ENCODE results near the gene IRF4. TPM values are rescaled to one million over a fixed set of nuclear protein-coding genes. Genes with fewer than 3 reads are reported as not detected.

IRF4 gene
- total and polyA plus RNA-seq, 2 experiments from 2014 or later: 1.3 to 1.9 TPM

DNA sequence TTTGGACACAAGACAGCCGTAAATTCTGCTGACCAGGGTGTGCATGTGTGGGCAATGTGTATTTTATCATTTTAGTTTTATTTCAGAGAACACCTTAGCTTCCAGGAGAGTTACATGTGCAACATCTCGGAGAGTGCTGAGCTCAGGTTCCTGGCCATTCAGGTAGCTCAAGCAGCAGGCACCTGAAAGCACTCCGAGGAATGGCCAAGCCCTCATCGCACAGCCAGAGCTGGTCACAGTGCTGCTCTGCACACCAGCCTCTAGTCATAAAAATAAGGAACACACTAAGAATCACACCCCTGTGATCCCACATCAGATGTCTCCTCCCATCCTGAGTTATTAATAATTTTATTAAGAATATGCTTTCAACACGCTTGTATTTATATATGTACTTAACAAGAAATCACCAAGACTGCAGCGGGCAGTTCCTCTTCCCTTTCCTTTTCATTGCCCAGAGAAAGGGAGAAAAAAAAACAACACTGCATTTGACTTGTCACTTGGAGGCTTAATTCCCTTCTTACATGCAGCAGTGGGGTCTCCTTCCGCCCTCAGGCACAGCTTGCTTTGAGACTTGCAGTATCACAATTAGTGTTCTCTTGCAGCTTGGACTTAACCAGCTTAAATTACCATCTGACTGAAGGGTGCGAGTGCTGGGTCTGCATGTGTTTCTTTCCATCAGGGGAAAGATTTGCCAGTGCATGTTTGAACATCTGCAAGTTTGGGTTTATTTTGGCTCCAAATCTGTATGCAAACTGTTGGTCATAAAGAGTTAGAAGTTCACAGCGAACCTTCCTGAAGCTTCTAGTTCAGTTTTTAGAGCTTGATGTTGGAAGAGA lies 36.0 kb upstream of the IRF4 start:
- H3K36me3 ChIP-seq (ENCODE audit: insufficient read depth): peaks cover 6% of the 10 kb centered on the region; the same call in 1 of the 2 replicates
- no peaks in the 10 kb centered on the region; the same call in 1 of the 2 replicates for H4K20me1 ChIP-seq (replicated peaks; ENCODE audit: insufficient read depth)
- Mint-ChIP-seq H3K27me3 (ENCODE audit: insufficient read depth, low read depth, poor library complexity) (peaks cover 19% of the 10 kb centered on the region), H3K4me1 (peaks cover 12% of the 10 kb centered on the region), H3K27ac (no peak overlapping the region), H3K4me3 (no peak overlapping the region), H3K9me3 (peaks cover 99% of the 10 kb centered on the region), H3K36me3 (ENCODE audit: low read depth) (peaks cover 26% of the 10 kb centered on the region)
- H3K4me2 ChIP-seq: no peak overlapping the region
- no peaks in the 10 kb centered on the region for H3K9me2 ChIP-seq (ENCODE audit: insufficient read depth)
- no peaks in the 10 kb centered on the region for H3K4me1 ChIP-seq (ENCODE audit: insufficient read depth)
- no peaks in the 10 kb centered on the region for H3K27me3 ChIP-seq (ENCODE audit: insufficient read depth)
- ATAC-seq: no peak
- no peak overlapping the region for H3K27ac ChIP-seq (ENCODE audit: low read depth)
- TF ChIP-seq, protein P1, sequence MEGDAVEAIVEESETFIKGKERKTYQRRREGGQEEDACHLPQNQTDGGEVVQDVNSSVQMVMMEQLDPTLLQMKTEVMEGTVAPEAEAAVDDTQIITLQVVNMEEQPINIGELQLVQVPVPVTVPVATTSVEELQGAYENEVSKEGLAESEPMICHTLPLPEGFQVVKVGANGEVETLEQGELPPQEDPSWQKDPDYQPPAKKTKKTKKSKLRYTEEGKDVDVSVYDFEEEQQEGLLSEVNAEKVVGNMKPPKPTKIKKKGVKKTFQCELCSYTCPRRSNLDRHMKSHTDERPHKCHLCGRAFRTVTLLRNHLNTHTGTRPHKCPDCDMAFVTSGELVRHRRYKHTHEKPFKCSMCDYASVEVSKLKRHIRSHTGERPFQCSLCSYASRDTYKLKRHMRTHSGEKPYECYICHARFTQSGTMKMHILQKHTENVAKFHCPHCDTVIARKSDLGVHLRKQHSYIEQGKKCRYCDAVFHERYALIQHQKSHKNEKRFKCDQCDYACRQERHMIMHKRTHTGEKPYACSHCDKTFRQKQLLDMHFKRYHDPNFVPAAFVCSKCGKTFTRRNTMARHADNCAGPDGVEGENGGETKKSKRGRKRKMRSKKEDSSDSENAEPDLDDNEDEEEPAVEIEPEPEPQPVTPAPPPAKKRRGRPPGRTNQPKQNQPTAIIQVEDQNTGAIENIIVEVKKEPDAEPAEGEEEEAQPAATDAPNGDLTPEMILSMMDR (conservative IDR thresholded peaks at IDR 0.05; ENCODE audit: low read depth in 2 of 2): no peak
- no peak for TF ChIP-seq NANOG (IDR thresholded peaks at IDR 0.05; ENCODE audit: borderline replicate concordance)
- H3F3A ChIP-seq (replicated peaks; ENCODE audit: low read depth): no peaks in the 10 kb centered on the region
- DNase-seq (ENCODE audit: low spot score): no peak
- H3K79me2 ChIP-seq (replicated peaks; ENCODE audit: insufficient read depth): no peaks in the 10 kb centered on the region
- H3K4me3 ChIP-seq: no peak overlapping the region
- H2AFZ ChIP-seq: no peak overlapping the region

DNA sequence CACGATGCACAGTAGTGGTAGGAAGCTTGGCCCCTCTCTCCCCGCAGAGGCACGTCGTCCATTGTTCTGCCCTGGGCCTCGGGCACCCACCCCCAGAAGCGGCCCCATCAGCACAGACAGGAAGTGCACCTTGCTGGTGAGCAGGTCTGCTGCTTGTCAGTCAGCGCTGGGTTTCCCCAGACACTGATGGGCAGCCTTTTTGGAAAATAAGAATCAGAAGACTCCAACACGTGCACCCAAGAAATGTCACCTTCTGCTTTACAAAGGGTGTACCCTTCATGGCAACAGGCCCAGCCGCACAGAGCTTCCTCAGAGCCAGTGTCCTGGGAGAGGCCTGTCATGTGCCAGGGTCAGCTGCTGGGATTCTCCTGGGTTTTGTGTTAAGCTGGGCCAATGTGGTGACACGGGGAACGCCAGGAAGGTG lies 34.7 kb upstream of the IRF4 start:
- H3K4me3 Mint-ChIP-seq: no peak overlapping the region
- no peaks in the 10 kb centered on the region for H3K79me2 ChIP-seq (replicated peaks; ENCODE audit: insufficient read depth)
- TF ChIP-seq, protein P2, sequence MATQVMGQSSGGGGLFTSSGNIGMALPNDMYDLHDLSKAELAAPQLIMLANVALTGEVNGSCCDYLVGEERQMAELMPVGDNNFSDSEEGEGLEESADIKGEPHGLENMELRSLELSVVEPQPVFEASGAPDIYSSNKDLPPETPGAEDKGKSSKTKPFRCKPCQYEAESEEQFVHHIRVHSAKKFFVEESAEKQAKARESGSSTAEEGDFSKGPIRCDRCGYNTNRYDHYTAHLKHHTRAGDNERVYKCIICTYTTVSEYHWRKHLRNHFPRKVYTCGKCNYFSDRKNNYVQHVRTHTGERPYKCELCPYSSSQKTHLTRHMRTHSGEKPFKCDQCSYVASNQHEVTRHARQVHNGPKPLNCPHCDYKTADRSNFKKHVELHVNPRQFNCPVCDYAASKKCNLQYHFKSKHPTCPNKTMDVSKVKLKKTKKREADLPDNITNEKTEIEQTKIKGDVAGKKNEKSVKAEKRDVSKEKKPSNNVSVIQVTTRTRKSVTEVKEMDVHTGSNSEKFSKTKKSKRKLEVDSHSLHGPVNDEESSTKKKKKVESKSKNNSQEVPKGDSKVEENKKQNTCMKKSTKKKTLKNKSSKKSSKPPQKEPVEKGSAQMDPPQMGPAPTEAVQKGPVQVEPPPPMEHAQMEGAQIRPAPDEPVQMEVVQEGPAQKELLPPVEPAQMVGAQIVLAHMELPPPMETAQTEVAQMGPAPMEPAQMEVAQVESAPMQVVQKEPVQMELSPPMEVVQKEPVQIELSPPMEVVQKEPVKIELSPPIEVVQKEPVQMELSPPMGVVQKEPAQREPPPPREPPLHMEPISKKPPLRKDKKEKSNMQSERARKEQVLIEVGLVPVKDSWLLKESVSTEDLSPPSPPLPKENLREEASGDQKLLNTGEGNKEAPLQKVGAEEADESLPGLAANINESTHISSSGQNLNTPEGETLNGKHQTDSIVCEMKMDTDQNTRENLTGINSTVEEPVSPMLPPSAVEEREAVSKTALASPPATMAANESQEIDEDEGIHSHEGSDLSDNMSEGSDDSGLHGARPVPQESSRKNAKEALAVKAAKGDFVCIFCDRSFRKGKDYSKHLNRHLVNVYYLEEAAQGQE (IDR thresholded peaks at IDR 0.05; ENCODE audit: unreplicated experiment): no peak
- TF ChIP-seq, protein P3, sequence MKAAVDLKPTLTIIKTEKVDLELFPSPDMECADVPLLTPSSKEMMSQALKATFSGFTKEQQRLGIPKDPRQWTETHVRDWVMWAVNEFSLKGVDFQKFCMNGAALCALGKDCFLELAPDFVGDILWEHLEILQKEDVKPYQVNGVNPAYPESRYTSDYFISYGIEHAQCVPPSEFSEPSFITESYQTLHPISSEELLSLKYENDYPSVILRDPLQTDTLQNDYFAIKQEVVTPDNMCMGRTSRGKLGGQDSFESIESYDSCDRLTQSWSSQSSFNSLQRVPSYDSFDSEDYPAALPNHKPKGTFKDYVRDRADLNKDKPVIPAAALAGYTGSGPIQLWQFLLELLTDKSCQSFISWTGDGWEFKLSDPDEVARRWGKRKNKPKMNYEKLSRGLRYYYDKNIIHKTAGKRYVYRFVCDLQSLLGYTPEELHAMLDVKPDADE (IDR thresholded peaks at IDR 0.05): no peak
- TF ChIP-seq JUNB (IDR thresholded peaks at IDR 0.05; ENCODE audit: unreplicated experiment) (no peak), EZH2 (IDR thresholded peaks at IDR 0.05; ENCODE audit: low read depth, unreplicated experiment) (no peak), ZNF114 (CRISPR knock-in tag; IDR thresholded peaks at IDR 0.05) (no peak)
- TF ChIP-seq, protein P1 (conservative IDR thresholded peaks at IDR 0.05; ENCODE audit: low read depth in 2 of 2): no peak

More for the DNA sequence above, 34.7 kb upstream of the IRF4 start:
- H3K4me2 ChIP-seq: no peak overlapping the region
- no peak overlapping the region for H3K27ac ChIP-seq (ENCODE audit: low read depth)
- H2AFZ ChIP-seq: no peak overlapping the region
- no peaks in the 10 kb centered on the region for H3K27me3 ChIP-seq (ENCODE audit: insufficient read depth)
- H3K4me1 Mint-ChIP-seq: peaks cover 7% of the 10 kb centered on the region
- H3F3A ChIP-seq (replicated peaks; ENCODE audit: low read depth): no peaks in the 10 kb centered on the region
- H3K36me3 ChIP-seq (ENCODE audit: insufficient read depth): peaks cover 6% of the 10 kb centered on the region; the same call in 1 of the 2 replicates
- H3K27ac Mint-ChIP-seq: no peak overlapping the region
- no peak overlapping the region for H3K4me3 ChIP-seq
- H3K4me1 ChIP-seq (ENCODE audit: insufficient read depth): no peaks in the 10 kb centered on the region
- peaks cover 19% of the 10 kb centered on the region for H3K27me3 Mint-ChIP-seq (ENCODE audit: insufficient read depth, low read depth, poor library complexity)
- peaks cover 99% of the 10 kb centered on the region for H3K9me3 Mint-ChIP-seq
- DNase-seq (ENCODE audit: low spot score) (no peak), ATAC-seq (no peak)
- H3K9me2 ChIP-seq (ENCODE audit: insufficient read depth): no peaks in the 10 kb centered on the region
- peaks cover 30% of the 10 kb centered on the region for H3K36me3 Mint-ChIP-seq (ENCODE audit: low read depth)
- H4K20me1 ChIP-seq (replicated peaks; ENCODE audit: insufficient read depth): no peaks in the 10 kb centered on the region; the same call in 1 of the 2 replicates

All from GM23338 (cell line).